GM12878 (cell line): ENCODE data around the gene FAM53B. TPM values are rescaled to one million over a fixed set of nuclear protein-coding genes. Genes with fewer than 3 reads are reported as not detected.
A peak's percentile ranks its signal among the peaks of the same experiment; 100 is the strongest.

Source experiments
- ATAC-seq: fragments of 200-7000 bp; cut with Tn5 transposase; 3 replicates; pipeline ENCODE4 v1.9.1; 2020; ENCODE audit warnings: mild to moderate bottlenecking, moderate library complexity
- BruUV-seq: library from RNA; stranded (reverse); fragments of 400-500 nt; replicated peaks from 2 replicates; lab custom pipeline; 2021; lab: Mats Ljungman, UMichigan
- CTCF ChIA-PET: fragments of 300-600 bp; sonication (Branson Sonifier 250); formaldehyde crosslinking; extraction: SDS; loops from one replicate; lab custom pipeline; 2021; ENCODE audit warnings: inconsistent platforms; lab: Yijun Ruan, JAX
- POLR2A ChIA-PET: fragments of 350-600 bp; formaldehyde crosslinking; extraction: SDS; loops from one replicate; lab custom pipeline; 2021; ENCODE audit warnings: inconsistent platforms; lab: Charles Lee
- RAD21 ChIA-PET: fragments of 300-600 bp; sonication (Branson Sonifier 250); formaldehyde crosslinking; loops from one replicate; lab custom pipeline; 2023; ENCODE audit warnings: antibody characterized with exemption; ENCODE audit not compliant: unreplicated experiment; lab: Charles Lee
- SMC1A ChIA-PET: fragments of 300-600 bp; sonication (Branson Sonifier 250); formaldehyde crosslinking; loops from one replicate; lab custom pipeline; 2023; ENCODE audit not compliant: unreplicated experiment, uncharacterized antibody; lab: Charles Lee
- DNase-seq: peaks from one replicate; pipeline ENCODE4 v3.0.0-alpha.2; 2011; ENCODE audit warnings: low read depth, low spot score
- FAIRE-seq: peaks from 3 replicates; lab custom pipeline; 2011; peaks lifted over from hg19 to GRCh38; lab: Jason Lieb, UNC
- H2AFZ ChIP-seq: 2 replicates; pipeline ENCODE4 v1.6.0; 2011; ENCODE audit warnings: low read depth, low read length, control low read depth; ENCODE audit not compliant: control insufficient read depth
- H3K27ac ChIP-seq: 2 replicates; pipeline ENCODE4 v1.5.1; 2011; ENCODE audit warnings: control low read depth; ENCODE audit not compliant: control insufficient read depth, insufficient read depth
- H3K27me3 ChIP-seq, 2 experiments: replicated peaks in 1 of 2; 2 replicates each; pipeline versions ENCODE4 v1.6.0 to v1.6.1; 2011; ENCODE audit warnings: low read length in 1 of 2; ENCODE audit not compliant: control insufficient read depth in 2 of 2, insufficient read depth in 2 of 2
- H3K36me3 ChIP-seq, 2 experiments: 2 replicates each; pipeline ENCODE4 v1.5.1; 2011; ENCODE audit warnings: low read length in 1 of 2; ENCODE audit not compliant: control insufficient read depth in 2 of 2, insufficient read depth in 2 of 2
- H3K4me1 ChIP-seq: 2 replicates; pipeline ENCODE4 v1.6.1; 2011; ENCODE audit warnings: mild to moderate bottlenecking, low read length, moderate library complexity, mixed read lengths; ENCODE audit not compliant: control insufficient read depth, insufficient read depth
- H3K4me2 ChIP-seq: 2 replicates; pipeline ENCODE4 v1.6.0; 2011; ENCODE audit warnings: control low read depth; ENCODE audit not compliant: control insufficient read depth, insufficient read depth
- H3K4me3 ChIP-seq: fragments of 200-600 bp; sonication (generic); 2 replicates; pipeline ENCODE4 v1.5.1; 2016
- H3K79me2 ChIP-seq: 2 replicates; pipeline ENCODE4 v1.6.0; 2011; ENCODE audit warnings: low read length; ENCODE audit not compliant: control insufficient read depth, insufficient read depth
- H3K9ac ChIP-seq: 2 replicates; pipeline ENCODE4 v1.8.0; 2011; ENCODE audit warnings: low read length, control low read depth, mixed read lengths; ENCODE audit not compliant: control insufficient read depth, insufficient read depth
- H3K9me3 ChIP-seq: replicated peaks from 3 replicates; pipeline ENCODE4 v1.5.1; 2011; ENCODE audit warnings: mild to moderate bottlenecking, low read length; ENCODE audit not compliant: control insufficient read depth, insufficient read depth
- H4K20me1 ChIP-seq: 2 replicates; pipeline ENCODE4 v1.6.0; 2011; ENCODE audit not compliant: control insufficient read depth, insufficient read depth
- BHLHE40 ChIP-seq, 2 experiments: fragments of 450-650 bp in 1 of 2; IDR thresholded peaks; 2 replicates each; pipeline ENCODE4 v1.6.1; 2011 to 2017; ENCODE audit warnings: low read depth in 2 of 2, borderline replicate concordance in 1 of 2, improper control_type of control experiment in 1 of 2, low read length in 1 of 2, mild to moderate bottlenecking in 1 of 2
- CEBPB ChIP-seq, 2 experiments: fragments of 150-350 bp in 1 of 2; IDR thresholded peaks; 2 replicates each; pipeline ENCODE4 v1.6.1; 2012 to 2014; ENCODE audit warnings: low read depth in 2 of 2, low read length in 2 of 2, borderline replicate concordance in 1 of 2, inconsistent platforms in 1 of 2
- JUNB ChIP-seq: IDR thresholded peaks from 2 replicates; pipeline ENCODE4 v1.6.1; 2016; ENCODE audit warnings: antibody characterized with exemption, mild to moderate bottlenecking
- KAT2A ChIP-seq: conservative IDR thresholded peaks from 2 replicates; pipeline ENCODE4 v1.6.1; 2011; ENCODE audit warnings: low read depth, low read length; ENCODE audit not compliant: control insufficient read depth
- NFYB ChIP-seq: IDR thresholded peaks from 2 replicates; pipeline ENCODE4 v1.6.1; 2011; ENCODE audit warnings: low read depth, mild to moderate bottlenecking, low read length, improper control_type of control experiment, moderate library complexity; ENCODE audit not compliant: insufficient read depth
- YY1 ChIP-seq: IDR thresholded peaks from 2 replicates; pipeline ENCODE4 v1.6.1; 2011; ENCODE audit warnings: low read depth, mild to moderate bottlenecking, low read length
- ZNF622 ChIP-seq: fragments of 450-650 bp; IDR thresholded peaks from 2 replicates; pipeline ENCODE4 v1.6.1; 2017; ENCODE audit warnings: mild to moderate bottlenecking, inconsistent platforms
- WGBS: methylation state at CpG from one replicate; pipeline ENCODE4 v1.1.6; 2016; ENCODE audit warnings: low lambda C conversion rate; ENCODE audit not compliant: insufficient replicate concordance, insufficient coverage; ENCODE audit errors: missing lambda C conversion rate; 5-methylcytosine and 5-hydroxymethylcytosine counted together
- in situ Hi-C: fragments of 300-500 bp; cut with MboI; formaldehyde crosslinking; loops from 9 replicates; pipeline ENCODE4 v1.14.3; 2018; ENCODE audit warnings: mixed read lengths
- intact Hi-C: fragments of 100-400 bp; cut with micrococcal nuclease; formaldehyde crosslinking; loops from one replicate; pipeline ENCODE4 v1.14.2; 2022; ENCODE audit not compliant: unreplicated experiment
- polyA plus RNA-seq, 11 experiments: library from polyadenylated mRNA; depleted of rRNA in 4 of 11; unstranded in 6 of 11; stranded (reverse) in 5 of 11; fragments of >200 nt; fragmentation: Nextera tagmentation in 4 of 11; fragmentation: Illumina TruSeq in 1 of 11; extraction: Ambion mirVana in 4 of 11; extraction: Trizol in 1 of 11; gene quantifications; 1 replicate in 1 of 11; 2 replicates in 10 of 11; pipeline versions ENCODE4 v1.2.1 to v1.2.3, GENCODE V29; 2011 to 2016; ENCODE audit warnings: inconsistent platforms in 2 of 11, missing spikeins in 2 of 11, low read depth in 1 of 11
- total RNA-seq, 4 experiments: library from RNA; depleted of rRNA in 3 of 4; stranded (reverse); fragments of >200 nt in 3 of 4; fragmentation: Illumina TruSeq in 1 of 4; extraction: Trizol in 1 of 4; gene quantifications; 2 replicates each; pipeline versions ENCODE4 v1.2.1 to v1.2.3, GENCODE V29; 2013 to 2021
- TF ChIP-seq, protein P1 (sequence below): fragments of 450-650 bp; IDR thresholded peaks from 2 replicates; pipeline ENCODE4 v1.6.1; 2017; ENCODE audit warnings: low read depth, mild to moderate bottlenecking, moderate library complexity

The FAM53B gene
- total and polyA plus RNA-seq, 10 of the 15 experiments (the other 5 are each of a cell fraction or from before 2014, with no cell fraction given), result 0.05 to 26.3 (median 8.1) TPM

DNA sequence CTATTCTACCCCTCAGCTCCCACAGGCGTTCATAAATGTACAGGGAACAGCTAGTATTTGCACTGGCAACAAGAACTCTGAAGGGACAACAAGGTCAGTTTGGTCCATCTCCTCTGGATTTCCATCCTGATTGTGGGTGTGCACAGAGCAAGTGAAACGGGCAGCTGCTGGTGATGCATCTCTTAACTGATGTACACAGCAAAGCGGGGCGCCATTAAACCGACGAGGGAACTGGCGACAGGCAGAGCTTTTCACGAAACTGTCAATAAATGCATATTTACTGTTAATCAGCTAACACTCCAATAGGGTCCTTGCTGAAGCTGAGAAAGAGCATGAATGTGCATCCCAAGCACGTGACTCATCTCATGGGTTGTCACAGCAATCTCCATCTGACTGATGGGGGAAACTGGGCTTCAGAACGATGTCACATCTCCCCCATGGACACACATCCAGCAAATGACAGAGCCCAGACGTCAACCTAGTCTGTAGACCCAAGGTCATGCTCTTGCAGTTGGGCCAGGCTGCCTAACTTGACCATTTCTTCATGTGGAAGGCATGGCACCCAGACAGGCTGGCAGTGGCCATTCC lies 54.2 kb downstream of the FAM53B start:
- H3K4me1 ChIP-seq, result peaks cover 56% of the 10 kb centered on the region

DNA sequence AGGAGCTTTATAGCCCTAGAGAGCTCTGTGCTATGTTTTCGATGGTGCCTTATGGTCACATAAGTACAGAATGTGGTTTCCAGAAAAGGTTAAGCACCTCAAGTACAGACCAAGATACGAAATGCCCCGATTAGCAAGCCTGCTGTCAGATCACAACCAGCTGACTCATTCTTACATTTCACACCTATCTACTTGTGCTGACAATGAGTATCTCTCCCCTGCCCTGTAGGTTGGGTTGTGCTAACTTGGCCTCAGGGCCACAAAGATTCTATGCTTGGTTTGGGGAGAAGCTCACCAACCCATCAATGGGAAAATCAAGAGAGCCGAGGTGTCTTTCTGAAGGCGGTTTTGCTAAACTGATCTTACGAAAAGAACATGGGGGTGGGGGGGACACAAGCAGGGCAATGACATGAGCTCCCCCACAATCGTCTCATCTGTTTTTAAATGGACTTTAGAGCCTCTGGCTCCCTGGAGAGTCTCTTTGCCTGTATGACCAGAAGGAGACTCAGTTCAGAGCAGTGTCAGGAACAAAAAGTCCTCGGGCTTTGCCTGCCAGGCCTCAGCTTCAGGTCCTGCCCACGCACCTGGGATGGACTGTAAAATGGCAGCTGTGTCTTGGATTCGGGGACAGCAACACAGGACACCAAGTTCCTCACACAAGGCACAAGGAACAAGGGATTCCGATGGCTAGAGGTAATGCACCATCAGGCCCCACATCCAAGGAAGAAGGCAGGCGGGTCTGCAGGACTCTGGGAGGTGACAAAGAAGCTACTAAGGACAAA lies 55.1 kb downstream of the FAM53B start:
- ChIA-PET CTCF (interaction anchor here (0.5 to 9.7 kb wide), 19 partner anchors 8 to 397 kb away, joined by 3 to 106 read pairs (median 5); no protein-coding TSS in a partner anchor), SMC1A (interaction anchor here (0.8 to 12.9 kb wide), 23 partner anchors 8 to 151 kb away, joined by 3 to 334 read pairs (median 7); no protein-coding TSS in a partner anchor), POLR2A (interaction anchor here (0.6 to 8.2 kb wide), 18 partner anchors 8 to 67 kb away, joined by 3 to 139 read pairs (median 4); no protein-coding TSS in a partner anchor), RAD21 (interaction anchor here (0.7 to 12.8 kb wide), 31 partner anchors 8 to 404 kb away, joined by 3 to 309 read pairs (median 5); partner anchors contain the start of gene EEF1AKMT2)
- in situ Hi-C loops (no loop called here), intact Hi-C loops (loop anchor here (1.0 to 5.0 kb wide), 3 partner anchors 29 to 52 kb away; no protein-coding TSS in a partner anchor)
- WGBS, result 23% methylated on average over 12 of the region's 12 CpGs
- FAIRE-seq (peak; percentile 98), ATAC-seq (peak; percentile 96), DNase-seq (peak; percentile 93)
- BruUV-seq, result no TSS peak
- Histone ChIP-seq H3K27me3 (no peaks in the 10 kb centered on the region), H4K20me1 (peaks cover 3% of the 10 kb centered on the region; the same call in 1 of the 2 replicates), H3K9ac (no peak overlapping the region), H3K4me2 (peak overlapping the region; percentile 65), H2AFZ (no peak overlapping the region), H3K27ac (peak overlapping the region; percentile 56), H3K4me1 (peaks cover 53% of the 10 kb centered on the region), H3K9me3 (no peaks in the 10 kb centered on the region), H3K36me3 (peaks cover 4 to 17% of the 10 kb centered on the region in 2 experiments; a peak in 3 of 4 replicates), H3K4me3 (no peak overlapping the region), H3K79me2 (no peaks in the 10 kb centered on the region; the same call in none of the 2 replicates)
- TF ChIP-seq JUNB, result peak; percentile 95
- peak; percentile 83 to 87 for TF ChIP-seq BHLHE40 (IDR thresholded peaks at IDR 0.05; ENCODE audit: borderline replicate concordance in 1 of 2, low read depth in 2 of 2, low read length in 1 of 2)
- no peak for TF ChIP-seq CEBPB (IDR thresholded peaks at IDR 0.05; ENCODE audit: borderline replicate concordance in 1 of 2, low read depth in 2 of 2, low read length in 2 of 2)
- no peak for TF ChIP-seq NFYB
- TF ChIP-seq KAT2A, result no peak
- TF ChIP-seq ZNF622, result no peak
- TF ChIP-seq, protein P1, sequence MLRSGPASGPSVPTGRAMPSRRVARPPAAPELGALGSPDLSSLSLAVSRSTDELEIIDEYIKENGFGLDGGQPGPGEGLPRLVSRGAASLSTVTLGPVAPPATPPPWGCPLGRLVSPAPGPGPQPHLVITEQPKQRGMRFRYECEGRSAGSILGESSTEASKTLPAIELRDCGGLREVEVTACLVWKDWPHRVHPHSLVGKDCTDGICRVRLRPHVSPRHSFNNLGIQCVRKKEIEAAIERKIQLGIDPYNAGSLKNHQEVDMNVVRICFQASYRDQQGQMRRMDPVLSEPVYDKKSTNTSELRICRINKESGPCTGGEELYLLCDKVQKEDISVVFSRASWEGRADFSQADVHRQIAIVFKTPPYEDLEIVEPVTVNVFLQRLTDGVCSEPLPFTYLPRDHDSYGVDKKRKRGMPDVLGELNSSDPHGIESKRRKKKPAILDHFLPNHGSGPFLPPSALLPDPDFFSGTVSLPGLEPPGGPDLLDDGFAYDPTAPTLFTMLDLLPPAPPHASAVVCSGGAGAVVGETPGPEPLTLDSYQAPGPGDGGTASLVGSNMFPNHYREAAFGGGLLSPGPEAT, result peak; percentile 86; the same call in 1 of the 2 replicates

More for the DNA sequence above, 54.2 kb downstream of the FAM53B start:
- 72% methylated on average over 11 of the region's 11 CpGs for WGBS
- Histone ChIP-seq H3K4me2 (peak overlapping the region; percentile 19; the same call in 1 of the 2 replicates), H3K27ac (peak overlapping the region; percentile 56), H3K36me3 (peaks cover 4 to 24% of the 10 kb centered on the region in 2 experiments; a peak in 3 of 4 replicates), H3K79me2 (no peaks in the 10 kb centered on the region; the same call in none of the 2 replicates), H3K4me3 (no peak overlapping the region), H2AFZ (no peak overlapping the region), H3K9me3 (no peaks in the 10 kb centered on the region), H3K27me3 (no peaks in the 10 kb centered on the region), H4K20me1 (peaks cover 3% of the 10 kb centered on the region; the same call in 1 of the 2 replicates), H3K9ac (no peak overlapping the region)
- ChIA-PET RAD21 (interaction anchor here (1.1 to 12.8 kb wide), 14 partner anchors 7 to 151 kb away, joined by 3 to 309 read pairs (median 14); partner anchors contain the start of gene EEF1AKMT2), CTCF (interaction anchor here (0.7 to 9.7 kb wide), 9 partner anchors 10 to 58 kb away, joined by 3 to 106 read pairs (median 14); no protein-coding TSS in a partner anchor), SMC1A (interaction anchor here (1.4 to 12.9 kb wide), 10 partner anchors 13 to 152 kb away, joined by 4 to 334 read pairs (median 22); no protein-coding TSS in a partner anchor), POLR2A (interaction anchor here (0.6 to 8.2 kb wide), 6 partner anchors 7 to 51 kb away, joined by 3 to 139 read pairs (median 32); no protein-coding TSS in a partner anchor)
- TF ChIP-seq BHLHE40 (IDR thresholded peaks at IDR 0.05; ENCODE audit: borderline replicate concordance in 1 of 2, low read depth in 2 of 2, low read length in 1 of 2), result peak in 1 of 2 experiments; percentile 7; a peak in 1 of 4 replicates
- no peak for TF ChIP-seq YY1
- BruUV-seq, result no TSS peak
- intact Hi-C loops, result loop anchor here (1.0 to 5.0 kb wide), 3 partner anchors 28 to 51 kb away; no protein-coding TSS in a partner anchor
- no peak for ATAC-seq
- in situ Hi-C loops, result no loop called here
- no peak for DNase-seq
- FAIRE-seq, result no peak
